ENCODE data around the gene C8B.

The C8B gene

GRCh38 chr1:56970280-56970679, 4.5 kb upstream of the C8B start:
- no peak for DNase-seq (ENCODE audit: low read depth)
- H3K9ac ChIP-seq (ENCODE audit: low read length), result no peak overlapping the region

DNA sequence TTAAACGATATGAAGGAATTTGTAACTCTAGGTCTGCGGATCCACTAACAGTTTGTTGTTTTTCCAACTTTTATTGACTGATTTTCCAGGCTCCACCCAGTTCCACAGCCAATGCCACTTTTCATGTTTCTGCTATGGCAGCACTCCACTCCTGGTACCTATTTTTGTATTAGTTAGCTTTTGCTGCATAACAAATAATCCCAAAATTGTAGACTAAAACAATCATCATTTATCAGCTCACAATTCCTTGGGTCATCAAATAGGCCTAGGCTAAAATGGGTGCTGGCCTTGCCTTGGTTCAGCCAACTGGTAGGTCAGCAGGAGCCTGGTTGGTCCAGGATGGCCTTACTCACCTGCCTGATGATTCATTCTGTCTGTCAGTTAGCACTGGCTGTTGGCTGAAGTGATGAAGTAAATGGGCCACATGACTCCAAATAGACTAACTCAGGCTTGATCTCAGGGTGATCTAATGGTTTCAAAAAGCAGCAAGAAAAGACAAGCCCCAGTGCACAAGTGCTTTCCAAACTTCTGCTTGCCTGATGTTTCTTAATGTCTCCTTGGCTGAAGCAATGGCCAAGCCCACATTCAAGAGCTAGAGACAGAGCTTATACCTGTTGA, 3.2 kb upstream of the C8B start:
- Histone ChIP-seq H3K9ac (ENCODE audit: low read length) (no peak overlapping the region), H3K27me3 (replicated peaks; ENCODE audit: control insufficient read depth, insufficient read depth, low read length) (no peaks in the 10 kb centered on the region), H3K4me3 (ENCODE audit: low read length) (no peak overlapping the region), H3K9me3 (ENCODE audit: control insufficient read depth, low read length) (no peaks in the 10 kb centered on the region), H3K36me3 (ENCODE audit: control insufficient read depth, insufficient read depth, low read length, severe bottlenecking) (no peaks in the 10 kb centered on the region), H3K4me1 (ENCODE audit: control insufficient read depth, insufficient read depth, low read length) (no peaks in the 10 kb centered on the region)
- DNase-seq (ENCODE audit: low read depth), result no peak

More at GRCh38 chr1:56970280-56970679, 4.5 kb upstream of the C8B start:
- Histone ChIP-seq H3K4me1 (ENCODE audit: control insufficient read depth, insufficient read depth, low read length) (no peaks in the 10 kb centered on the region), H3K36me3 (ENCODE audit: control insufficient read depth, insufficient read depth, low read length, severe bottlenecking) (no peaks in the 10 kb centered on the region), H3K4me3 (ENCODE audit: low read length) (no peak overlapping the region), H3K9me3 (ENCODE audit: control insufficient read depth, low read length) (no peaks in the 10 kb centered on the region), H3K27me3 (replicated peaks; ENCODE audit: control insufficient read depth, insufficient read depth, low read length) (no peaks in the 10 kb centered on the region)

DNA sequence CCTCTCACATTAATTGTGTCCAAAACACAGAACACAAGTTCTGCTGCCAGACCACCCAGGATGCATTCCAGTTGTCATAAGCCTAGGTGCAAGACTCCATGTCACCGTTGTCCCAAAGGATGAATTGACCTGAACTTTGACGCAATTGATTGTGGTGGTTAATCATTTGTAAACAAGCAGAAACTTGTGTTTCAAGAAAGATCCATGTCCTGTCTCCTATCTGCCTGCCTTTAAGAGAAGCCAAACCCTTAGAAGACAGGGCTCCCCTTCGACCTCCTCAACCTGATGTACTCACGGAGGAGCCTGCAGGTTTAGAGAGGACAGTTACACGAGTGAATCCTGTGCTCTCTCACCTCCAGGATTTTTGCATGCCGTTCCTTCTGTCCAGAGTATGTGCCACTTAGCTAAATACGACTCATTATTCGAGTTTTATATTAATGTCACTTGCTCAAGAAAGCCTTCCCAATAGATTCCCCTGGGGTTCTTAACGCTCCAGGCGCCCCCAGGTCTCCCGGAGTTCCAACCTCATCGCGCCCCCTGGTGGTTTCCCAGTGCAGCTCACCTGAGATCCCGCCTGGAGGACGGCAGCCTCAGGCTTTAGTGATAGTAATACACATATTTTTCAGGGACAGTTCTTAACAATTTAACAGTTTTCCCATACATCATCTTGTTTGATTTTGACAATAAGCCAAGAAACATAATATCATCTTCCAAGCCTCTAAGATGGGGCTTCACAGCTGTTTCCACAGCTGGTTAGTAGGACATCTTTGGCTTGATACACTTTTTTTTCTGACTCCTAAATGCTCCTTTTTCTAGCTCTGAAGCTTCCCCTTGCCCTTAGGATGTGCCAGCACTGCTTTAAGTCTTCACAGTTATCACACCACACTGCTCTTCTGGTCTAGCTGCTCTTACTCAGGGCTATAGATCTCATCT, 2.4 kb upstream of the C8B start:
- peak; percentile 13 for DNase-seq (ENCODE audit: low read depth)

DNA sequence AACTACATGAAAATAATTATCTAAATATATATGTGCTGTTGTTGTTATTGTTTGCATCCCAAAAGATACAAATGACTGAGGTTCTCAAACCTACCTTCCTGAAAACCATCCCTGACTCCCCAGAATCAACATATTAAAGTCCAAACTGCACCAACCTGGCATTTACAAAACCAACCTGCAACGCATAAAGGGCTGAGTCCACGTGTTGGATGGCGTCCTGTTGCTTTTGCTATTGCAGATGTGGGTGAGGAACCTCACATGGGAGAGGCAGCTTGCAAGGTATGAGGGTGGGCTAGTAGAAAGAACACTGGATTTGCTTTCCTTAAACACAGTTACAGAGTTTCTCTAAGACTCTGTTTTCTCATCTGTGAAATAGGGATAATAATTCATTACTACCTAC, 1.5 kb upstream of the C8B start:
- Histone ChIP-seq H3K9me3 (ENCODE audit: control insufficient read depth, low read length) (no peaks in the 10 kb centered on the region), H3K9ac (ENCODE audit: low read length) (no peak overlapping the region), H3K36me3 (ENCODE audit: control insufficient read depth, insufficient read depth, low read length, severe bottlenecking) (no peaks in the 10 kb centered on the region), H3K4me1 (ENCODE audit: control insufficient read depth, insufficient read depth, low read length) (no peaks in the 10 kb centered on the region), H3K4me3 (ENCODE audit: low read length) (no peak overlapping the region), H3K27me3 (replicated peaks; ENCODE audit: control insufficient read depth, insufficient read depth, low read length) (no peaks in the 10 kb centered on the region)
- no peak for DNase-seq (ENCODE audit: low read depth)

More for the DNA sequence above, 2.4 kb upstream of the C8B start:
- H3K4me1 ChIP-seq (ENCODE audit: control insufficient read depth, insufficient read depth, low read length), result no peaks in the 10 kb centered on the region
- no peak overlapping the region for H3K9ac ChIP-seq (ENCODE audit: low read length)
- no peak overlapping the region for H3K4me3 ChIP-seq (ENCODE audit: low read length)
- H3K27me3 ChIP-seq (replicated peaks; ENCODE audit: control insufficient read depth, insufficient read depth, low read length), result no peaks in the 10 kb centered on the region
- no peaks in the 10 kb centered on the region for H3K9me3 ChIP-seq (ENCODE audit: control insufficient read depth, low read length)
- H3K36me3 ChIP-seq (ENCODE audit: control insufficient read depth, insufficient read depth, low read length, severe bottlenecking), result no peaks in the 10 kb centered on the region

DNA sequence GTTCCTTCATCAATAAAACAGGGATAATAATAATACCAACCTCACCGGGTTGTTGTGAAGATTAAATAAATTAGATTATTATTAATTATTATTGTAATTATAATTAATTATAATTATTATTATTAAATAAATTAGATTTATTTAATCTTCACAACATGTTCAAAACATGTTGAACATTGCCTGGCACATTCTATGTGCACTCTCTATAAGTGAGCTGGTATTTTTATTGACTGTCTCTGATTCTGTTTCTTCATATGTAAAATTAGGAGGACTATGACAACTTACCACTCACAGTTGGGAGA, 834 bp upstream of the C8B start:
- Histone ChIP-seq H3K9me3 (ENCODE audit: control insufficient read depth, low read length) (no peaks in the 10 kb centered on the region), H3K4me3 (ENCODE audit: low read length) (no peak overlapping the region), H3K27me3 (replicated peaks; ENCODE audit: control insufficient read depth, insufficient read depth, low read length) (no peaks in the 10 kb centered on the region), H3K4me1 (ENCODE audit: control insufficient read depth, insufficient read depth, low read length) (no peaks in the 10 kb centered on the region), H3K36me3 (ENCODE audit: control insufficient read depth, insufficient read depth, low read length, severe bottlenecking) (no peaks in the 10 kb centered on the region), H3K9ac (ENCODE audit: low read length) (no peak overlapping the region)
- no peak for DNase-seq (ENCODE audit: low read depth)

DNA sequence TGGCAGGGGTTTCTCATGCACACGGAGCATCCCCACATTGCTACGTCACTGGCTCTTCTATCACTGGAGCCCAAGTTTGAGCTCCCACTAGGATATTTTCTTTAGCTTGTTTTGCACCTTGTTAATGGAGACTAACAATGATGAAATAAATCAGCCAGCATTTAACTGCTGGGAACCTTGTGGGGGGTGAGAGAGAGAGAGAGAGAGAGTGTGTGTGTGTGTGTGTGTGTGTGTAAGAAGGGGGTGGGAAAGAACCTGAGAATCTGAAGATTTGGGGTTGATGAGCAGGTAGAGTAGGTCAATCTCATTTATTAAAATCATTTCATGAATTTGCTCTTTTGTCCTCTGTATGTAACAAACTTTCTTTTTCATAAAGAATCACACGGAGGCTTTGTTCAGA, 624 bp downstream of the C8B start:
- no peak for DNase-seq (ENCODE audit: low read depth)
- Histone ChIP-seq H3K4me1 (ENCODE audit: control insufficient read depth, insufficient read depth, low read length) (no peaks in the 10 kb centered on the region), H3K36me3 (ENCODE audit: control insufficient read depth, insufficient read depth, low read length, severe bottlenecking) (no peaks in the 10 kb centered on the region), H3K27me3 (replicated peaks; ENCODE audit: control insufficient read depth, insufficient read depth, low read length) (no peaks in the 10 kb centered on the region), H3K9me3 (ENCODE audit: control insufficient read depth, low read length) (no peaks in the 10 kb centered on the region), H3K4me3 (ENCODE audit: low read length) (no peak overlapping the region), H3K9ac (ENCODE audit: low read length) (no peak overlapping the region)

DNA sequence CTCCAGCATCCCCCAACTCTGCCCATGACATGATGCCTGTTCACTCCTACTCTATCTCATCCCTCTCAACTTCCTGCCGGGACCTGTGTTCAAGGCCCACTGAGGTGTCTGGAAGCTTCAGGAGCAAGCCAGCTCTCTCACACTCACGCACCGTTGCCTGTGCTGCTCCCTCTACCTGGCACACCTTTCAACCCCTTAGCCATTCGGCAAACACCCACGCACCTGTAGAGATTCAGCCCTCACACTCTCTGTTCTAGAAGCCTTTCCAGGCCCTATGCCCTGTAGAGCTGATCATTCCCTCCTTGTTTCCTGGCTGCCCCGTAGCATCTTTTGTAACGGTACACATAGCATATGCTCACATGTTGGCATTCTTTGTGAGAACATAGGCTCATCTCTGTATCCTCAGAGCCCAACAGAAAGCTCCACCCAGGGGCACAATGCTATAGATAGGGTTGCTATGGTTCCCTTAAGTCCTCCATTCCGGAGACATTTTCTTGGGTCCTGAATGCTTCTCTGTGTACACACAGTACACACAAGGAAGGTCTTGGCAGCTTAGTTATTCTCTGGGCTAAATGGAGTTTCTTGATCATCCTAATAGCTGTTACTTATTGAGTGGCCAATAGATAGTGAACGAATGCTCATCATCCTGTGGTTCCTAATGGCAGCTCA, 1.3 kb downstream of the C8B start:
- no peak for DNase-seq (ENCODE audit: low read depth)
- H3K4me1 ChIP-seq (ENCODE audit: control insufficient read depth, insufficient read depth, low read length), result no peaks in the 10 kb centered on the region
- H3K4me3 ChIP-seq (ENCODE audit: low read length), result no peak overlapping the region
- no peaks in the 10 kb centered on the region for H3K9me3 ChIP-seq (ENCODE audit: control insufficient read depth, low read length)
- no peaks in the 10 kb centered on the region for H3K36me3 ChIP-seq (ENCODE audit: control insufficient read depth, insufficient read depth, low read length, severe bottlenecking)
- H3K27me3 ChIP-seq (replicated peaks; ENCODE audit: control insufficient read depth, insufficient read depth, low read length), result no peaks in the 10 kb centered on the region
- no peak overlapping the region for H3K9ac ChIP-seq (ENCODE audit: low read length)

DNA sequence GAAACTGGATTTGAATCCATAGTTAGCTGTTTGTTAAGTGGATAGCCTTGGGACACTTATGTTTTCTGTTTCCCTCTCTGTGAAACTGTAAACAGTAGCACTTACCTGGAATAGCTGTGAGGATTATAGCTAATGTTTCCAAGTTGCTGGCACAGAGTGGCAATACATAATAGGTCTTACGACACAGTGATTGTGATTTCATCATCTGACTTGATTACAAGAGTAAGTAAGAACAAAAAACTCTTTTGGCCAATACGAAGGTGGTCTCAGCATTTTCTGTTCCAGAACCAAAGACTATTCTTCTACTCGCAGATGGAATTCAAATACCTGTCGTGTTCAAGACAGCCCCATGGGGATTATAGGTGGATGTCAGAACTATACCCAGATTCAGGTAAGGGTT, 2.1 kb downstream of the C8B start:
- H3K9me3 ChIP-seq (ENCODE audit: control insufficient read depth, low read length), result no peaks in the 10 kb centered on the region

GRCh38 chr1:56961426-56961825, 4.4 kb downstream of the C8B start:
- DNase-seq (ENCODE audit: low read depth), result no peak
- Histone ChIP-seq H3K4me3 (ENCODE audit: low read length) (no peak overlapping the region), H3K4me1 (ENCODE audit: control insufficient read depth, insufficient read depth, low read length) (peaks cover 11% of the 10 kb centered on the region), H3K27me3 (replicated peaks; ENCODE audit: control insufficient read depth, insufficient read depth, low read length) (no peaks in the 10 kb centered on the region), H3K36me3 (ENCODE audit: control insufficient read depth, insufficient read depth, low read length, severe bottlenecking) (no peaks in the 10 kb centered on the region), H3K9ac (ENCODE audit: low read length) (no peak overlapping the region), H3K9me3 (ENCODE audit: control insufficient read depth, low read length) (no peaks in the 10 kb centered on the region)

More for the DNA sequence above, 2.1 kb downstream of the C8B start:
- Histone ChIP-seq H3K36me3 (ENCODE audit: control insufficient read depth, insufficient read depth, low read length, severe bottlenecking) (no peaks in the 10 kb centered on the region), H3K4me3 (ENCODE audit: low read length) (no peak overlapping the region), H3K9ac (ENCODE audit: low read length) (no peak overlapping the region), H3K27me3 (replicated peaks; ENCODE audit: control insufficient read depth, insufficient read depth, low read length) (no peaks in the 10 kb centered on the region), H3K4me1 (ENCODE audit: control insufficient read depth, insufficient read depth, low read length) (peaks cover 1% of the 10 kb centered on the region)
- peak; percentile 33 for DNase-seq (ENCODE audit: low read depth)

GRCh38 chr1:56958526-56958925, 7.3 kb downstream of the C8B start:
- H3K9ac ChIP-seq (ENCODE audit: low read length), result no peak overlapping the region
- no peak overlapping the region for H3K4me3 ChIP-seq (ENCODE audit: low read length)
- no peaks in the 10 kb centered on the region for H3K9me3 ChIP-seq (ENCODE audit: control insufficient read depth, low read length)
- peaks cover 2% of the 10 kb centered on the region for H3K27me3 ChIP-seq (replicated peaks; ENCODE audit: control insufficient read depth, insufficient read depth, low read length)
- H3K36me3 ChIP-seq (ENCODE audit: control insufficient read depth, insufficient read depth, low read length, severe bottlenecking), result no peaks in the 10 kb centered on the region
- peak; percentile 36 for DNase-seq (ENCODE audit: low read depth)
- peaks cover 11% of the 10 kb centered on the region for H3K4me1 ChIP-seq (ENCODE audit: control insufficient read depth, insufficient read depth, low read length)

GRCh38 chr1:56957931-56958330, 7.9 kb downstream of the C8B start:
- peaks cover 11% of the 10 kb centered on the region for H3K4me1 ChIP-seq (ENCODE audit: control insufficient read depth, insufficient read depth, low read length)
- no peak overlapping the region for H3K9ac ChIP-seq (ENCODE audit: low read length)
- H3K36me3 ChIP-seq (ENCODE audit: control insufficient read depth, insufficient read depth, low read length, severe bottlenecking), result no peaks in the 10 kb centered on the region
- H3K4me3 ChIP-seq (ENCODE audit: low read length), result no peak overlapping the region
- H3K27me3 ChIP-seq (replicated peaks; ENCODE audit: control insufficient read depth, insufficient read depth, low read length), result peaks cover 2% of the 10 kb centered on the region
- no peak for DNase-seq (ENCODE audit: low read depth)
- no peaks in the 10 kb centered on the region for H3K9me3 ChIP-seq (ENCODE audit: control insufficient read depth, low read length)
